GM12878 (cell line): Measurements from ENCODE around the gene PIK3C2B.
"Not testable (repeated sequence)": the region's sequence is repeated elsewhere in the genome, so short reads cannot be mapped to it uniquely, and the experiment has no call there.

Source experiments
- NFXL1 ChIP-seq: fragments of 450-650 bp; IDR thresholded peaks from 2 replicates; pipeline ENCODE4 v1.6.1; 2017; ENCODE audit warnings: antibody characterized with exemption, mild to moderate bottlenecking, borderline replicate concordance
- RFX5 ChIP-seq: IDR thresholded peaks from 2 replicates; pipeline ENCODE4 v1.6.1; 2011; ENCODE audit warnings: low read depth, low read length, improper control_type of control experiment

DNA sequence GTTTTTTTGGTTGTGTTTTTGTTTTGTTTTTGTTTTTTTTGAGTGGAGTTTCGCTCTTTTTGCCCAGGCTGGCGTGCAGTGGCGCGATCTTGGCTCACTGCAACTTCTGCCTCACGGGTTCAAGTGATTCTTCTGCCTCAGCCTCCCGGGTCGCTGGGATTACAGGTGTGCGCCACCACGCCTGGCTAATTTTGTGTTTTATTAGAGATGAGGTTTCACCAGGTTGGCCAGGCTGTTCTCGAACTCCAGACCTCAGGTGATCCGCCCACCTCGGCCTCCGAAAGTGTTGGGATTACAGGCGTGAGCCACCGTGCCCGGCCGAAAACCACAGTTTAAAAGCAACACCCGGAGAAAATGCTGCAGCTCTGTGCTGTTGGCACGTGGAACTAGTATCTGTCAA lies 22.8 kb upstream of the PIK3C2B start:
- TF ChIP-seq NFXL1, RFX5: not testable (repeated sequence)
